Umbilical cord (tissue), 2 donors: ENCODE results near the gene OCA2. TPM values are rescaled to one million over a fixed set of nuclear protein-coding genes. Genes with fewer than 3 reads are reported as not detected.
"Not testable (repeated sequence)": the region's sequence is repeated elsewhere in the genome, so short reads cannot be mapped to it uniquely, and the experiment has no call there.

Source experiments
- DNase-seq: peaks from one replicate; pipeline ENCODE4 v3.0.0-alpha.2; 2015; ENCODE audit warnings: low spot score
- total RNA-seq: library from RNA; depleted of rRNA; stranded (reverse); fragments of >200 nt; gene quantifications from one replicate; pipeline ENCODE4 v1.2.3, GENCODE V29; 2014; ENCODE audit warnings: low replicate concordance; ENCODE audit not compliant: insufficient read depth

Gene OCA2
- total RNA-seq, 1 donor from 2014 or later, result 41.2 TPM

DNA sequence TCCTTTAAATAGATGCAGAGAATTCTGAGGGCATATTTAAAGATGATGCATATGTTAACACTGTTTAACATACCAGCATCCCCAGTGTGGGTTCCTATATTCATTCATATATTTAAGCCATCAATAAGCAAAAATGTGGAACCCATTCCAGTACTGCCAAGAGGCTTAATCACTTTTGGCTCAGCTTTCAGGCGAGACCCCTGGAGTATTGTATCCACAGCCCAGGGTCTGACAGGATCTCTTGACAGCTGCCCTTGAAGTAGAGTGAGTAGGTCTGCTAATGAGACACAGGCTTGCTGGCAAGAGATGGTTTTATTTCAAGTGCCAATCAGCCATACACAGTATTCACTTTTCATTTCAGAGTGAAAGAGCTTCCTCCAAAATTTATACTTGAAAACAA, 367.3 kb downstream of the OCA2 start:
- no peak for DNase-seq

- DNase-seq, result no peak
These were observed 368.2 kb downstream of the OCA2 start for GRCh38 chr15:27730868-27731267.

DNA sequence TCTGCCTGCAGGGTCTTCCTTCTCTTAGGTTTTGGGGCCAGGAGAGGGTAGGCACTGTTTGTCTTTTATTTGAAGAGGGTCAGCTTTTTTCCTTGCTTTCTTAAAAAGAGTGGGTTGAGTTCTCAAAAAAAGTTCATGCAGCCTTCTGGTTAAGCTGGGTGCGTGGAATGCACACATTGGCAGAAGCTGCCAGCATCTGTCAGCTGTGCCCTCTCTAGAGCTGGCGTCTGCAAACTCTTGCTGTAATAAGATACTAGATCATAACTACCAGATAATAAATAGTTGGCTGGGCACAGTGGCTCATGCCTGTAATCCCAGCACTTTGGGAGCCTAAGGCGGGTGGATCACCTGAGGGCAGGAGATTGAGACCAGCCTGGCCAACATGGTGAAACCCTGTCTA, 373.4 kb downstream of the OCA2 start:
- no peak for DNase-seq

GRCh38 chr15:27723821-27724220, 375.3 kb downstream of the OCA2 start:
- DNase-seq, result no peak

DNA sequence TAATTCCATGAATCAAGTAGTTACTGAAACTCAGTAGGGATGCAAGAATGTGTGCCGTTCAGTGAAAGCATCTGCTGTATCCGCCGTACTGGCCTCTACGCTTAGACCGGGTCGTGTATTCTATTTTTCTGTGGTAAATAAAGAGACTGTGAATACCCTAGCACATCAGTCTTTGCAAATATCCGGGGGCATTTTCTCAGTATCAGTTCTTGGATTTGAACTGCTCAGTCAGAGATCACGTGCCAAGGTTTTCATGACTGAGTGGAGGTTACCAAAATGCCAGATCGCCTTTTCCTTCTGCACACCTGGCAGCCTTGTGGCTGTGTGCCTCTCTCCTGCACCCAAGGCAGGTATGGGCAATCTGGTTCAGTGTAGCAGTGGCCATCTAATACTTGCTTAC, 377.0 kb downstream of the OCA2 start:
- DNase-seq, result no peak

DNA sequence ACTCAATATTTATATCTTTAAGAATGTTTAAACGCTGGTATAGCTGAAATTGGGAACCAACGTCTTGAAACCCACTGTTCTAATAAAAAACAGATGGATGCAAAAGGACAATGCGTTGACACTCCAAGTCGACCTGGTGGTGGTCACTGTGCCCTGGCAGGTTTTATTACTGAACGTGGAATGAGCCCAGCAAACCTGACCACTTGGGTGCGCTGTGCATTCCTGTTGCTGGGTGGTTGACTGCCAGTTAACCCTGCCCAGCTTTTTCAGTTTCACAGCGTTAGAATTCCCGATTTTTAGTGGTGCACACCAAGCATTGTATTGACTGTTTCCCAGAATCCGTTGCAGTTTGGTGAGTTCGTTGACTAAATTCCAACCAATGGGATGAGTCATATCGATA, 384.4 kb downstream of the OCA2 start:
- DNase-seq, result no peak

- DNase-seq, result not testable (repeated sequence)
These were observed 385.3 kb downstream of the OCA2 start for GRCh38 chr15:27713850-27714249.

- no peak for DNase-seq
These were observed 391.9 kb downstream of the OCA2 start for GRCh38 chr15:27707257-27707656.

GRCh38 chr15:27706300-27706699, 392.8 kb downstream of the OCA2 start:
- no peak for DNase-seq

DNA sequence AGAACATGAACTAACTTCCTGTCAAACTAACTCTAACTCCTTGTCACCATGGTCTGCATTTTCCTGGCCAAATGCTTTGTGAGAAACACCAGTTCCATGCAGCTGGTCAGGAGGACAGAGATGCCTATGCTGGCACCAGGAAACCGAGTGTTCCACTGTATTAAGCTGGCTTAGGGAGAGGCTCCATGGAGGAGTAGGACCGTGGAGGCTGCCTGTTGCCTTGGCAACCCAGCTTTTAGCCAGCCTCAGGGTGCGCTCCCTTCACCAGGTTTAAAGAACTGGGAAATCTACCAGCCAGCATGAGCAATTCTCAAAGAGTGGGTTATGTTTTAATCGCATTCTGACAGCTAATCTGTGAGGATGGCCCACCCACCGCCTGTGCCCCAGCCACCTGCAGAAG, 394.1 kb downstream of the OCA2 start:
- DNase-seq, result no peak

Other genes starting within 250 kb of the OCA2 start
- gene HERC2, start 222.9 kb upstream of the OCA2 start, total RNA-seq, result 43.8 TPM